GM18520 (cell line): Measurements from ENCODE around the gene ALDH1B1.
A peak's percentile ranks its signal among the peaks of the same experiment; 100 is the strongest.
"Not testable (repeated sequence)": the region's sequence is repeated elsewhere in the genome, so short reads cannot be mapped to it uniquely, and the experiment has no call there.

Experiments
- ATAC-seq: cut with Tn5 transposase; IDR thresholded peaks from one replicate; pipeline ENCODE4 v1.9.1; 2021; ENCODE audit not compliant: unreplicated experiment

Gene ALDH1B1

DNA sequence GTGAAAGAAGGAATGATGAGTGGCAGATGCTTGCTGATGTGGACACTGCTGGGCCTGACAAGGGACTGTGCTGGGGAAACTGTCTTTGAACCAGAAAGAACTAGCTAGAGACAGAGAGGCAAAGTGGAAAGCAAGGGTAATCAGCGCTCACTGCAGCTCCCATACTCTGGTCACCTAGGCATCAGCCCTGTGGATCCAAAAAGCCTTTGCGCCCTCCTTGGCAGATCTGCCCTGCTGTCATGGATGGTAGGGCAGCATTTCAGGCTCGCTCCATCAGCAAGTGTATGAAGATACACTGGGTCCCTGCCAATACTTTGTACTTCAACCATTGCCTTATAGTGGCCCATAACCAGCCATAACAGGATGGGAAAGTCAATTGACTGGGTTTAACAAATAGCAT is 6.6 kb upstream of the ALDH1B1 start:
- no peak for ATAC-seq

DNA sequence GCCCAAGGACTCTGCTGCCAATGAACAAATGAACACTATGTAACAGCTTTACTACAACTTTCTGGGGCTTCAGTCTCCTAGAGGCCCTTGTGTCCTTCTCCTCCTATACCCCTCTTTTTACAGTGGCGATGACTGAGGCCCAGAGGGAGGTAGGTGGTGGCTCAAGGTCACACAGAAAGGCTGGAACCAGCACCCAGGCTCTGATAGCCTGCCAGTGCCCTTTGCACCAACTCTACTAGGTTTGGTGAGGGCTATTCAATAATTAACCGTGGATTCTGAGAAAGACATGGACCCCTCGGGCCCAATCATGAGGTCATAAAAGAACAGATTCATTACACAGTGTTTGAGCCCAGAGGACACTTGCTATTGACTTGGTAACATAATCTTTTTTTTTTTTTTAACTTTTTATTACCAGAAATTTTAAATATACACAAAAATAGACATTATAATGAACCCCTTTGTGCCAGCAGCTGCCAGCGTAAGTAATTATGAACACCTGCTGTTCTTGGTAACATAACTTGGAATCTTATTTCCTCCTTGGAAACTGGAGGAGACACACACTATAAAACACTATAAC is 6.1 kb upstream of the ALDH1B1 start:
- no peak for ATAC-seq

DNA sequence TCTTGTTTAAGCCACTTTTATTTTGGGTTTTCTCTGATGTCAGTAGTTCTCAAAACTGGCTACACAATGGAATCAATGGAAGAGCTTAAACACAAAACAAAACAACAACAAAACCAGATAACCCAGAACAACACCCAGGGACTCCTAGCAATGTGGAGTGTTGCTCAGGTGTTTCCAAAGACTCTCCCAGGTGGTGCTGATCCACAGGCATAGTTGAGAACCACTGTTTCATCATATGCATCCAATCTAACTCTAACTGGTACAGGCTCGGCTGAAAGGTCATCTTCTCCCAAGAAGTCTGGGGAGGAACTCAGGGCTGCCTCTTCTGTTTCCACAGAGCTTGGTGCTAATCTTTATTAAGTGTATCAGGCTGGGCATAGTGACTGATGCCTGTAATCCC is 5.4 kb upstream of the ALDH1B1 start:
- ATAC-seq, result no peak

DNA sequence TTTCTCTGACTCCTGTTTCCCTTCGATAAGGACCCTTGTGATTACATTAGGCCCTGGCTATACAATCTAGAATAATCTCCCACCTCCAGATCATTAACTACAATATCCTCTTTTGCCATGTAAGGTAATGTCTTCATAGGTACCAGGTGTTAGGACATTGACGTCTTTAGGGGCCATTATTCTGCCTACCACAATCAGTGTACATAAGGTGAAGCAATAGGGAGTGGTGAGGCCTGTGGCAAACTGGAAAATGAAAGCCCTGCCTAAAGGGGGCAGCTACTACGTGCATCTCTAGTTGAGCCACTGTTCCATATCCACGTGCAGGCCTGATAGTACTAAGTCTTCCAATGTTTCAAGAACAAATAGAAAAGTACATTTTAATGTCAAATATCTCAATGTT is 4.8 kb upstream of the ALDH1B1 start:
- no peak for ATAC-seq

DNA sequence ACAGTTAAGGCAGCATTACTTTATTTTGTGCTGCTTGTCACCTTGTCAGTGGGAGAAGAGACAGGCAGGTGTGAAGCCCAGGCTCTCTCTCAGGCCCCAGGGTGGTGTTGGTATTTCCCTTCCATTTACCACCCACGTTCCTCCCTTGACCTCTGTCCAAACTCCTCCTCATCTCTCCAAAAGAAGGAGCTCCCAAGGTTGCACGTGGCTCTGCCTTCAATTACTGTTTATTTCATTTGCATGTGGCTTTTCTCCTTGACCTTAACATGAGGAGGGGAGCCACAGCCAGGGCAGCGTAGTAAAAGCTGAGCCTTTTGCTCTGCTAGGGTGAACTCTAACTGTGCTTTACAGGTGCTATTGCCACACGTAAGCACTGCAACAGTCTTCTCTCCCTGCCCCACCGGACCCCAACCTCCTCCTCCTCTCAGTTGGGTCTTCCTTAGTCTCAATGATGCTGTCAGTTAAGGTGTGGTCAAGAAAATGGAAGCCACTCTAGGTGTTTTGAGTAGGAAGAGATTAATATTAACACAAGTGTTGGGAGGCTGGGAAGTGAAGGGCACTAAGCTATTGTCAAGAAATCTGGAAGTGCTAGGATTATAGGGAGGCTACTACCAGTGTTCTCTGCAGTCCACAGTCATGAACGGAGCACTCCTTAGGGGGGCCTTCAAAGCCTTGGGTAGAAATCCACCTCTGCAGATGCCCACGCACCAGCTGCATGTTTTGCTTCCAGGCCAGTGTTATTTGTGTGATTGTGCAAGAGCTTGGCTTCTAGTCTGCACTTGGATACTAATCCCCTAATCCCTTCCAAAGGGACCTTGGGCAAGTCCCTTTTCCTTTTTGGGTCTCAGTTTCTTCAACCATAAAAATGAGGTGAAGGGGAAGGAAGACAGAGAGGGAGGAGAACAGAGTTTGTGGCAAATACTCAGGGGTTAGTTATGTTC is 3.9 kb upstream of the ALDH1B1 start:
- no peak for ATAC-seq

DNA sequence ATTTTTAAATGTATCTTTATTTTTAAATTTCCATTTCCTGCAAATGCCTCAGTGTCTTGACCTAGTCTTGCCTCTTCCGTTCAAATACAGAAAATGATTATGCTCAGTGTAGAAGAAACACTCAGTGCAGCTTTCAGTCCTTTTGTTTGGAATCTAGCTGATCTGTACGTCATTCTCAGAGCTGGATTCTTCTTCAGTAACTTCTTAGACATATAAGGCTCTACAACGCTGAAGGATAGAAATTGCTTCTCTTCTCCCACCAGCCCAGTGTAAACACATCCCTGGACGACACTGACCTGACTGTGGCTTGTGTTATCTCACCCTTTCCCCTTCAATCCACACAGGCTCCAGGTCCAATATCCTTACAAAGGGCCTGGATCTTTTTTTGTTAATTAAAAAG is 3.2 kb upstream of the ALDH1B1 start:
- ATAC-seq, result no peak

DNA sequence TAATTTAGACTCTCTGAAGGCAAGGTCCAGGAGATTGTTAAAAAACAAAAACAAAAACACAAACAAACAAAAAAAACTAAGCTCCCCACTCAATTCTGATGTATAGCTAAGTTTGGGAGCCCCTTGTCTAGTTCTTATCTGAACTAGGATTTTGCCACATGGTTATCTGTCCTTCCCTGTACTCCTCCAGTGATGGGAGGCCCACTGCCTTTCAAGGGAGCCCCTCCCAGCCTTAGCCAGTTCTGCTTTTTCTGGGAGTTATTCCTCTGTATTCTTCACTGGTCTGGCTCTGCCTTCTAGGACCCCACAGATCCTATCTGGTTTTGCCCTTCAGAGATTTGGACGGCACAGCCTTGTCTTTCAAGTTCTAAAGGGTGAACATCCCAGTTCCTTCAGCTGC is 2.1 kb upstream of the ALDH1B1 start:
- ATAC-seq, result no peak

DNA sequence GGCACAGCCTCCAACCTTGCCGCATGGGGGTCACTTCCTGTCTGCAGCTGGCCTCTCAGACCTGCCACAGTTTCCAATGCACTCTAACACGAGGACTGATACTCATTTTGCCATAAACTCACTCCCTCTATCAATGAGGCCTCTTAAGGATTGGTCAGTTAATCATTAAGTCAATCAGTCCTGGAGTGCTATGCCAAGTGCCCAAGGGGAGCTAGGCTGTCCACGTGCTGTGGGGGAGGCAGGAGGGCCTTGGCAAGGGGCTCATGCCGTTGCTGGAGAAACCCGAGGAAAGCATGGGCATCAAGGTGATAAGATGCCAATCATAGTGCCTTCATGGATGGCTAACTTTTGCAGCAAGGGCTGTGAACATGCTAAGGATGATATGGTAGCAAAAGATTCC is 1.7 kb upstream of the ALDH1B1 start:
- no peak for ATAC-seq

DNA sequence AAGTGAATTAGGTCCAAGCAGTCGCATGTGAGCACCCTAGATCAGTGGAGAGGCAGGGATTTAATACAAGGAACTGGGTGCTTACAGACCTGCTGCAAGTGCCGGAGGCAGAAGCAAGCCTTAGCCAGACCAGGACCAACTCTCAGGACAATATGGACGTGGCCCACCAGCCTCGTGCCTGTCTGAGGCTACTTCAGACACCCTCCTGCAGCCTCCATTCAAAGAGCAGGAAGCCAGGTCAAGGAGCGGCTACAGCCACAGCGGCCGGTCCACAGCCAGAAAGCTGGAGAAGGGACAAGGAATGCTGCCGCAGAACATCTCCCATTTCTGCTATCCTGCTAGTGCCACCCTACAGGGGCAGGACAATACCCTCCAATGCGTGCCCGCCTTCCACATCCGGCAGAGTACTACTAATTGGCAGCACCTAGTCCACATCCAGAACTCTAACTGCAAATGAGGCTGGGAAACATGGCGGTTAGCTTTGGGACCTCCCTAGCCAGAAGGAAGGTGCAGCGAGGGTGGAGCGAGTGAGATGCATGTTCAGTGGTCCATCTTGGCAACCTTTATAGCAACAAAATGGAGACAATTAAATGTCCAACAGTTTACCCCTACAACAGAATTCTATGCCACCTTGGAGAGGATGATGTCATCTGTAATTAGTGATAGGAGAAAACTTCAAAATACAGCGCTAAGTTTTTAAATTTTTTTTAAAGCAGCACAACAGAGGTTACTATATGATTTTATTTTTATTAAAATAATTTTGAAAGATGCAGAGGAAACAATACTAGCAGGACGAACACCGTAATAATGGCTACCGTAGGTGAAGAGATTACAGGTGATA is 1.0 kb upstream of the ALDH1B1 start:
- no peak for ATAC-seq

DNA sequence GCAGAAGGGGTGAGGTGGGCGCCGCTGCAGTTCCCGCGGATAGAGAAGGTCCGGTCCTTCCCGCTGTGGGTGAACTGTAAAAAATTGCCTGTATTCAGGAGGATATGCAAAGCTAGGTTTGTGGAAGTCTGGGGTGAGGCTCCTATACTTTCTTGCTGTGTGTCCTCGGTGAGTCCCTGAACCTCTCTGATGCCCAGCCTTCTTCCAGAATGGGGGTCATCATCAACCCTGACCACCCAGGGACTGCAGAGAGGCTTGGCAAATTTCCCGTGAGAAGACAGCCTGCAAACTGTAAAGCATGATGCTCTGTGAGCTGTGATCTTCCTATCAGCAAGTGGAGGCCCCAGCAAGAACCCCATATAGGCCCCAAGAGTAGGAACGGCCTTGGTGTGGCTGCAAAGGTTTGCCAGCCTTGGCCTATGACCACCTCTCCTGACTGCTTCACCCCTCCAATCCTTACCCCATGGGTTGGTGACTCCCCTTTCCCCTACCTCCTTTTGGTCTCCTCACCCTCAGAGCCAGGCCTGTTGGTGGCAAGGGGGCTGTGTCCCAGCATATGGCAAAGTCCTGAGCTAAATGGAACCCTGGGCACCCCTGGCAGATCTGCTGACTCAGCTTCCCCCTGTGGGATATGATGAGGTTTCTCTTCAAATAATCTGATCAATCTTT is 760 bp downstream of the ALDH1B1 start:
- ATAC-seq, result no peak

DNA sequence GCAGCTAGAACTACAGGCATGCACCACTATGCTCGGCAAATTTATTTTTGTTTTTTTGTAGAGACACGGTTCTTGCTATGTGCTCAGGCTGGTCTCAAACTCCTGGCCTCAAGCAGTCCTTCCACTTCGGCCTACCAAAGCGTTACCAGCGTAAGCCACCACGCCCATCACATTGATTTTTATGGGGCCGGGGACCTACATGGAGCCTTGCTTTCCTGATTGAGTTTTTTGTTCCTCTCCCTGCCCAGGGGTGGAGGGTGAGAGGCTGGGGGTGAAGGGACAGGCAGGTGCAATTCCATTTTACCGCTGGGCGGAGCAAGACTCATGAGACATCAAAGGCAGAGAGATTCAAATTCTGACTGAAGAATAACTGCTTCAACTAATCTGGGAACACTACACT is 1.9 kb downstream of the ALDH1B1 start:
- no peak for ATAC-seq

DNA sequence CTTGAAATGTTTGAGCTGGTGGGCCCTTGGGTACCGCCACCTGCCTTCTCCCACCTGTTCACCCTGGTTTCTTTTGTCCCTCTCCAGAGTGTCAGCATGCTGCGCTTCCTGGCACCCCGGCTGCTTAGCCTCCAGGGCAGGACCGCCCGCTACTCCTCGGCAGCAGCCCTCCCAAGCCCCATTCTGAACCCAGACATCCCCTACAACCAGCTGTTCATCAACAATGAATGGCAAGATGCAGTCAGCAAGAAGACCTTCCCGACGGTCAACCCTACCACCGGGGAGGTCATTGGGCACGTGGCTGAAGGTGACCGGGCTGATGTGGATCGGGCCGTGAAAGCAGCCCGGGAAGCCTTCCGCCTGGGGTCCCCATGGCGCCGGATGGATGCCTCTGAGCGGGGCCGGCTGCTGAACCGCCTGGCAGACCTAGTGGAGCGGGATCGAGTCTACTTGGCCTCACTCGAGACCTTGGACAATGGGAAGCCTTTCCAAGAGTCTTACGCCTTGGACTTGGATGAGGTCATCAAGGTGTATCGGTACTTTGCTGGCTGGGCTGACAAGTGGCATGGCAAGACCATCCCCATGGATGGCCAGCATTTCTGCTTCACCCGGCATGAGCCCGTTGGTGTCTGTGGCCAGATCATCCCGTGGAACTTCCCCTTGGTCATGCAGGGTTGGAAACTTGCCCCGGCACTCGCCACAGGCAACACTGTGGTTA is 3.3 kb downstream of the ALDH1B1 start:
- ATAC-seq, result no peak

DNA sequence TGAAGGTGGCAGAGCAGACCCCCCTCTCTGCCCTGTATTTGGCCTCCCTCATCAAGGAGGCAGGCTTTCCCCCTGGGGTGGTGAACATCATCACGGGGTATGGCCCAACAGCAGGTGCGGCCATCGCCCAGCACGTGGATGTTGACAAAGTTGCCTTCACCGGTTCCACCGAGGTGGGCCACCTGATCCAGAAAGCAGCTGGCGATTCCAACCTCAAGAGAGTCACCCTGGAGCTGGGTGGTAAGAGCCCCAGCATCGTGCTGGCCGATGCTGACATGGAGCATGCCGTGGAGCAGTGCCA is 3.8 kb downstream of the ALDH1B1 start:
- ATAC-seq, result no peak

DNA sequence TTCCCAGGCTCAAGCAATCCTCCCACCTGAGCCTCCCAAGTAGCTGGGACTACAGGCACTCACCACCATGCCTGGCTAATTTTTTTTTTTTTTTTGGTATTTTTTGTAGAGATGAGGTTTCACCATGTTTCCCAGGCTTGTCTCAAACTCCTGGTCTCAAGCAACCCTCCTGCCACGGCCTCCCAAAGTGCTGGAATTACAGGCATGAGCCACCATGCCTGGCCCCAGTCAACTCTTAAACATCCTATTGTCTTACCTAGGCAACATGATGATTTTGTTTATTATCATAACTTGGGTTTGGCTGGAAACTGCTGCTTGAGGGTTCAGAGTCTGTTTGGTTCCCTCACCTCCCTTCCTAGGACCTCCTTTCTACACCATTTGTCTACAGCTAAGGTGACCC is 6.7 kb downstream of the ALDH1B1 start:
- ATAC-seq, result not testable (repeated sequence)

DNA sequence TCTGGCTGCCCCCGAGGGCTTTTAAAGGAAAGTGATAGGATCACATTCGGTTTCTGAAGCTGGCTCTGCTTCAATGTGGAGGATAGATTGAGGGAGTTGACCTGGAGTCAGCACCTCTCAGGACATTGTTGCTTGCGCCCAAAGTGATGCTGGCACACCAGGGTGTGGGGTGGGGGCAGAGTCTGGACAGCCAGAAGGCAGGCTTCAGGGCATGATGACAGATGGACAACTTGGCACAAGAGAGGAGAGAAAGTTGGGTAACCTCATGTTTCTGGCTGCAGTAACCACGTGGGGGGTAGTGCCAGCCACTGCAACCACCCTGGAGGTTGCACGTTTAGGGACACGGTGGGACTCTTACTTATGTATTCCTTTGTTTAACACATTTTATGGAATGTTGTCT is 9.5 kb downstream of the ALDH1B1 start:
- no peak for ATAC-seq

DNA sequence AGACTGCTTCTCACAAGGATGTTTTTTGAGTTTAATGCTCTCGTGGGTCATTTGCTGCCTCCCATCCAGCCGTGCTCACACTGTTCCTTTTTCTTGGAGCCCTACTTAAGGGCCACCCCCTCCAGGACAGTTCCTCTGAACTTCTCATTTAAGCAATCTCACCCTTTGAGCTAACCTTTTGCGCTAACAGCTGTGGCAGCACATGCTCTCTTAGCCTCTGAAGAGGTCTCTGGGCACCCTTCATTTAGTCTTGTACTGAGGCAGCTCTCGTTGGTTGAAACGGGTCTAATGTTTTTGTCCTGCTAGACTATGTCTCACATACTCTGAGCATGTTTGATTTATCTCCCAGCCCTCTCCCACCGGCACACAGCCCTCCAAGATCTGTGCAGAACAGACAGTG is 11.8 kb downstream of the ALDH1B1 start:
- ATAC-seq, result no peak

DNA sequence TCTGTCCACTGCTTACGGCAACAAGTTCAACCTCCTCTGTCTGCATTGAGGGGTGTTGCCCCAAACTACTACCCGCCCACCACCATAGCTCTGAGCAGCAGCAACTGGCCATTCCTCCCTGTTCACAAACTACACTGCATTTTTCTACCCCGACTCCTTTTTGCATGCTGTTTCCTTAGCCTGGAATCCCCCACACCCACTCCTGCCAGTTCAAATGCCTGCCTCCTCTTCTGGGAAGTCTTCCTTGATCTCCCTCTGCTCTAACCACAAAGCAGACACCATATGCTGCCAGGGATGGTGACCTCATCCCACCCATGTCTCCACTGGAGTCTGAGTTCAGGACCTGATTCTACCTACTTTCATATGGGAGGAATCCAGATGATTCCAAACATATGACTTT is 13.3 kb downstream of the ALDH1B1 start:
- no peak for ATAC-seq

DNA sequence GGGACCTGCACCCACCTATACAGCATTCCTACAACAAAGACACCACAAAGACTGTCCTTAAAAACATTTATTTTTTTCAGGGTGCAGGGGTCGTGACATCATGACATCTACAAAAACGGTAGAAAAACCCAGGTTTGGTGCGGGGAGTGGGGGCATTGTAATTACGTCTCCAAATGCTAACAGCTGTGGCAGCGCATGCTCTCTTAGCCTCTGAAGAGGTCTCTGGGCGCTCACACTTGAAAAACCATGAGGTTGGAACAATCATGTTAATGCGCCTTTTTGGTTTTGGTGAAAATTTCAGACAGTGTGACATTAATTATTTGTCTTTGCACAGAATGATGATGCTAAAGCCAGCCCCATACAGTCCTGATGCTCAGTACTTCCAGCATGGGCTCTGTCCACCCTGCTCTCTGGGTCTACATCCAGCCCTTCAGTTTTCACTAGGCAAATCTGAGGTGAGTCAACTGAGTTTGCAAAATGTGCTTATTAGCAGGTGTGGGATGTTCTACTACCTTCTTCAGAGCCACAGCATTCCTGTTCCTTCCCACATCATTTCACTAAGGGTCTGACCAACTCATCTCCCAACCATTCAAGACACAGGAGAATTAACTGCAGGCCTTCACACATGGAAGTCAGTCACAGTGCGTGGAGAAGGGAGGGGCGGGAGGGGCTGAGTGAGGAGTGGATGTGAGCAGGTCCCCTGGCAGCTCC is 14.1 kb downstream of the ALDH1B1 start:
- no peak for ATAC-seq

DNA sequence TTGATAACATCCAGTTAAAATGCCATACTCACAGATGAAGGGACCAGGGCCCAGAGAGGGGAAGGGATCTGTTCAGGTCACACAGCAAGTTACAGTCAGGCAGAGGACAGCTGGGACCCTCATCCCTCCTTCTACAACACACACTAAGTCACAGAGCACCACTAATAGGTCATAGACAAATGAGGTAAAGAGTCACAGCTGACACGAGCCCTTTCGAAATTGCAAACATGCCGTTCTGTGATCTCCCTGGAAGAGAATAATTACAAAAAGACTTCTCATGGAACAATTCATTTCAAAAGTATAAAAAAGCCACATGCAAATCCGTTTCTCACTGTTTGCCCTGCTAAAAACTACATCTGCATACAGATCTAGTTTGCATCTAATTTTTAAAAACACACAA is 16.2 kb downstream of the ALDH1B1 start:
- ATAC-seq, result peak; percentile 66

DNA sequence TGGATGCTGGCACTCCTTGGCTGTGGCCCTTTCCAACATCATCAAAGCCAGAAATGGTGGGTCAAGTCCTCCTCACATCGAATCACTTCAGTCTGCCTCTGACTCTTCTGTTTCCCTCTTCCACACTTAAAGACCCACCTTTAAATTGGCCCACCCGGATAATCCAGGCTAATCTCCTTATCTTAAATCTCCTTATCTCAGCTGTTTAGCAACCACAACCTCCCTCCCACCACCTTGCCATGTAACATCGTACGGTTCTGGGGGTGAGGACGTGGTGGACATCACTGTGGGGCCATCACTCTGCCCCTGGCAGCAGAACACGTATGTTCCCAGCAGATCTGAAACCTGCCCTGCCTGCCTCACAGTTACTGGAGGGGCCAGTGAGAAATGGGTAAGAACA is 20.2 kb downstream of the ALDH1B1 start:
- ATAC-seq, result no peak
